HCEC 1CT (cell line): Measurements from ENCODE around the gene DELE1.
A peak's percentile ranks its signal among the peaks of the same experiment; 100 is the strongest.

Experiments
- DNase-seq: peaks from one replicate; pipeline ENCODE4 v3.0.0-alpha.2; 2017

The DELE1 gene

GRCh38 chr5:141960018-141960417 is 36.3 kb downstream of the DELE1 start:
- no peak for DNase-seq

DNA sequence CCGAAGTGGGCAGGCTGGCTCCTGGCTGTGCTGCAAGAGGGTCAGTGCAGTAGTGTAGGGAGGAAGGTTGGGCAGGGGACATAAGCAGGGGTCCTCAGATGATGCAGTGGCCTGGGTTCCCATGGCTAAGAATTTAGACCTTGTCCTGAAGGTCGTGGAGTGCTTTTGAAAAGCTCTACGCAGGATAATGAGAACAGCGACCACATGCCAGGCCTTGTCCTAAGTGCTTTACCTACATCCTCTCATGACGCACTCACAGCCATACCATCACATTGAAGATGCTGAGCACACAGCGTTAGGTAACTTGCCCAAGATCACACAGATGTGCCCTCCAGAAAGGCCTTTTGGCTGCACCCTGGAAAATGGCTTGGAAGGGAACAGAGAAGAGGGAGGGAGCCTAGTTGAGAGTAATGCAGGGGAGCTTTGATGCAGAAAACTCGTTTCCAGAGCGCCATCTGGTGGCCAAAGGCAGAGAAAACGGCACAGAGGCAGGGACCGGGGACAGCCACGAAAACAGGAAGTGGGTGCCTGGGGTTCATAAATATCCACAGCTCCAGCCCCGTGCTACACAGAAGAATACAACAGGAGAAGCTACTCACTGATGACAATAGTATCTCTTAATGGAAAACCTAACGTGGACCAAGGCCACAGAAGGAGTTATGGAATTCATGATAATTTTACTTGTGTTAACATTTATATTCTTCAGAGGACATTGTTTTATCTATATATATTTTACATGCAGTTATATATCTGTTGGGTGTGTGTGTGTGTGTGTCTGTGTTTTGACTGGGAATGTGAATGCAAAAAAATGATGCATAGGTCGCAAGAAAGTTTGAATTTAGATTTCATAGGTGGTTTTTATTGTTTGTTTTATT is 37.0 kb downstream of the DELE1 start:
- DNase-seq: peak; percentile 75

- no peak for DNase-seq
These were observed 37.8 kb downstream of the DELE1 start for GRCh38 chr5:141961466-141961865.

DNA sequence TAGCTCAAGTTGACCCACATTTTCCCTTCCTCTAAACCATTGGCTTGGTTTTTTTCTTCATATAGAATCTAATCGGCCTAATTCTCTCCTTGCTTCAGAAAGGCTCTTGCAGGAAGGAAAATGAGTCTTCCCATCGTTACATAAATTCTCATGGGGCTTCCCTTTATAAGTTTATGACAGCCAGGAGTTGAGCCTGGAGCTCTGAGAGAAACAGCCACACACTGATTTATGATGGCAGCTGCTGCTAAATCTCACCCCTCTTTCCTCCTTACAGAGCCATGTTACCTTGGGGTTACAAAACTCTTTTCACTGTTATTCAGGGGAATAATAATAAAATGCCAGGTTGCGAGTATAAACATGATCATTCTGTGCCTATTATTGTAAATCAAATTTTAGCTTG is 40.0 kb downstream of the DELE1 start:
- DNase-seq: no peak

DNA sequence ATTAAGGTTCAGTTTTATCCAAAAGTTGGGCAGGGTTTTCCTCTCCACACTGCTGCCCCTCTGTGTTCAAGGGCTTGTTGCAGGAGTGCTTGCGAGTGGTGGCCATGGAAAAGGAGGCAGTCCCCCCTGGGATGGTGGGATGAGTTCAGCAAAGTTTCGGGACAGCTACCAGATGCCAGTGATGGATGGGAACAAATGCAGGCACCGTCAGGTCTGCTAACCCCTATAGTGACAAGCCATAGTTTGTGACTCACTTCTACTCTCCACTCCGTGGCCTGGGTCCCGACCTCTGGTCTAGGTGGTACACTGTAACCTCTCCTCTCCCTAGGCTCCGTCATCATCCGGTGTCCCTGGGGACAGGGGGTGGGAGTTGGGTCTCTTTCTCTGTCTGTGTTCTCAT is 41.4 kb downstream of the DELE1 start:
- no peak for DNase-seq

DNA sequence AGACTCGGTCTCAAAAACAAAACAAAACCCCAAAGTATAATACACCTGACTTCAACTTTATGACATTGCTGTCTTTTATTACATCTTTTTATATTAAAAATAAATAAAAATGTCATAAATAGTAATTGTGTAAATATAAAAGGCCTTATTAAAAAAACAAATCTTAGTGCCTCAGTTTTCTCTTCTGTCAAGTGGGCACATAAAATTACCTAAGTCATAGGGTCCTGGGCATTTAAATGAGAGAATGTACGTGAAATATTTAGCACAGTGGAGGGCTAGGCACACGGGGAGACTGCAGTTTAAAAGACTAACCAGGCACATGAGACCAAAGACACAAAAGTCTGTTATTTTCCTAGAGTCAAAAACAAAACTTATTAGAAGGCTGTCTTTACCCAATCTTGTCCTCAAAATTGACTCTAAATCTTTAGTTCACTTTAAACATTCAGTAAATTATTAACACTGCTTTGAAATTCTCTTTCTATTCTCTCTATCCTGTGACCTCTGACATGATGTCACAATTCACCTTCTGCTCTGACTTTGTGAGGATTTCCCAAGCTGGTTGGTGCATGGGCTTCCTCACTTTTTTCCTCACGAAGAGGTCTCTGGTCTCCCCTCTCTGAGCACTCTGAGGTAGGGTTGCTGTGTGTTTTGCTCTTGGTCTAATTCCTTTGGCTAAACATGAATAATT is 42.7 kb downstream of the DELE1 start:
- DNase-seq: no peak

DNA sequence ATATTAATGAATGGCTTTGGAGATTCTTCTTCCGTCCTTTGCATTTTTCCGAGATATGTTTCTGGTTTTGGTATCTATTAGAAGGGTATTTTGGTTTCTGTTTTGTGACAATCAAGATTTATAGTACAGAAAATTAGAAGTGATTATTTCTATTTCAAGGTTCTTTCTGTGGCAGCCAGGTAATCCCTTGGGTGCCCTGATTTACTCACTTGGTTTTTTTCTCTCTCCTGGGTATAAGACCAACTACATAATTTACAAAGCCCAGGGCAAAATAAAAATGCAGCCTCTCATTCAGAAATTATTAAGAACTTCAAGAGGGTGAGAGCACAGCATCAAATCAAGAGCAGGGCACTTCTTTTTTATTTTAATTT is 43.3 kb downstream of the DELE1 start:
- no peak for DNase-seq

DNA sequence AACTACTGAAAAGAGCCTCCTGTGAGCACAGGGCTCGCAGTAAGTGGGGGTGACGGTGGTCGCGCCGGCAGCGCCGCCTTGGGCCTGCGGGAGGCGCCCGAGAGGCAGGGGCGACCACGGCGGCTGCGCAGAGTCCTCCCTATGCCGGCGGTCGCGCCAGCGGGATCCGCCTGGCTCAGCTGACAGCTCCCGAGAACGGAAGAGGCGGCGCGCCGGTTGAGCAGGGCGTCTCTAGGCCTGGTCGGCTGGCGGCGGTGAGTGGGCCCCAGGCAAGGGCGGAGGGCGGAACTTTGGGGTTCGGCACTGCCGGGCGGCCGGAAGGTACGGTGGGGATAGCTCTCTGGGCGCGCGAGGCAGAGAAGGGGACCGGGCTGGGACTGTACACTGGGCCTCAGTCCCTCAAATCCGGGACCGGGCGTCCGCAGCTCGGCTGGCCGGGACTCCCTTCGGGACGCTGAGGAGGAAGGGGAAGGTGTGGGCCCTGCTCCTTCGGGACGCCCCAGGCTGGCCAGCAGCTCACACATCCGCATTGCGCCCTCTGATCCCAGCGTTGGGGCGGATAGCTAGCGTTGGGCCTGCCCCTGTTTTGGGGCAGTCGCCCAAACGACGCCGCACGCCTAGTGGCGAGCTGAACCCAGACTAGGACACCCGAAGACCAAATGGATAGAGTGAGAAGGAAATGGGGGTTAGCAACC is 45.4 kb downstream of the DELE1 start, which contains the start of gene RNF14:
TSS of gene RNF14 (plus strand) at position 192 of the 695 bp plus-strand sequence. CDS start 4,484 bp downstream, outside the sequence.
- peak; percentile 95 for DNase-seq

DNA sequence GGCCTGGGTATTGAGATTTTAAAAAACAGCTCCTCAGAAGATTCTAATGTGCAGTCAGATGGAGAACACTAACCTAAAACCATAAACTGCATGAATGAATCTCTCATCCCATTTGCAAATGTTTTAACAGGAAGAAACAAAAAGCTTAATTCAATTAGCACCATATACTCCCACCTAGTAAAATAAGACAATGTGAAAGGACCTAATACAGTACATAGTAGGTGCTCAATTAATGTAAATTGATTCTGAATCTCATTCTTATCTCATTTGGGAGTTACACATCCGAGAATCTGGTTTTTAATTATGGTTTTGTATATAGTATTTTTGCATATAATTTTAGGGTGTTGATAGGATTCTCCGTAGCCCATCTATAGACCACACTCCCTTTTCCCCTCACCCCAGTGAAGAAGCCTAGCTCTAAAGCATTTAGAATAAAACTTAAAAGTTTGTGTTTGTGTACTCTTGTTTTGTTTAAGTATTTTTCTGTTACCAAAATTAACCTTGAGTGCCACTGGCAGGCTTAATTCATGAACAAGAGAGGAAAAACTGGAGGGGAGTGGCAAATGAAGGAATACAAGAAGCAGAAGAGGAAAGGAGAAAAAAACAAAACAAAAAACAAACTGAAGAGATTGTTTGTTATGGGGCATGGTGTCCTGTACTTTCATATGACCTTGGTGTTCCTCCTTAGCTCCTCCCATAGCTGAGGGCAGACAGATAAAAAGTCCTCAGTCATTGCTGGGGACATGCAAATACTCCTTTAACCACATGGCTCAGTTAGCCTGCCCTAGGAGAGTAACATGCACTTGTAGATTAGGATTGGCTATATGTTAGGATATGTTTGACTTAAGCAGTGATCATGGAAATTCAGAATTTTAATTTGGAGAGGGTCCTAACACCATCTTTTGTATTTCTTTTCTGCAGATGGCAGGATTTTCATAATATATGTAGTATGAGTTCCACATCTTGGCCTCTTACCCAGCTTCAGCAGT is 46.4 kb downstream of the DELE1 start:
- peak; percentile 25 for DNase-seq

GRCh38 chr5:141973871-141974595 is 50.4 kb downstream of the DELE1 start:
- peak; percentile 81 for DNase-seq

DNA sequence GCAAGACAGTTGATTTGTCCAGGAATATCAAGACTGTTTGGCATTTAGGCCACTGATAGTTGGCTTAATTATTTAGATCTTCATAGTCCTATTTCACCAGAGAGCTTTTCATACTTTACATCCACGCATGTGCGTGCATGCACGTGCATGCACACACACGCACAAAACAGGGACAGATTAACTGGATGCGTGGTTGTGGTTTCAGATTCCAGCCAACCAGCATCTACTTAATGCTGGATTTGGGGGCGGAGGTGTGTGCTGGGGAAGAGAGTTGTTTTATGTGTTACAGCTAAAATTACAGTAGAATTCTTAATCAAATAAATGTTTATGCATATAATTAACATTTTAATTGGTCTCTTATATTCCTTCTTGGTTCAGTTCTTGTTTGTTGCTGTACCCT is 52.5 kb downstream of the DELE1 start:
- DNase-seq: no peak

DNA sequence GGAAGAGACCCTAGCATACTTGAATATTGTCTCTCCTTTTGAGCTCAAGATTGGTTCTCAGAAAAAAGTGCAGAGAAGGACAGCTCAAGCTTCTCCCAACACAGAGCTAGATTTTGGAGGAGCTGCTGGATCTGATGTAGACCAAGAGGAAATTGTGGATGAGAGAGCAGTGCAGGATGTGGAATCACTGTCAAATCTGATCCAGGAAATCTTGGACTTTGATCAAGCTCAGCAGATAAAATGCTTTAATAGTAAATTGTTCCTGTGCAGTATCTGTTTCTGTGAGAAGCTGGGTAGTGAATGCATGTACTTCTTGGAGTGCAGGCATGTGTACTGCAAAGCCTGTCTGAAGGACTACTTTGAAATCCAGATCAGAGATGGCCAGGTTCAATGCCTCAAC is 54.7 kb downstream of the DELE1 start:
- no peak for DNase-seq

GRCh38 chr5:141982626-141983025 is 59.0 kb downstream of the DELE1 start:
- no peak for DNase-seq

DNA sequence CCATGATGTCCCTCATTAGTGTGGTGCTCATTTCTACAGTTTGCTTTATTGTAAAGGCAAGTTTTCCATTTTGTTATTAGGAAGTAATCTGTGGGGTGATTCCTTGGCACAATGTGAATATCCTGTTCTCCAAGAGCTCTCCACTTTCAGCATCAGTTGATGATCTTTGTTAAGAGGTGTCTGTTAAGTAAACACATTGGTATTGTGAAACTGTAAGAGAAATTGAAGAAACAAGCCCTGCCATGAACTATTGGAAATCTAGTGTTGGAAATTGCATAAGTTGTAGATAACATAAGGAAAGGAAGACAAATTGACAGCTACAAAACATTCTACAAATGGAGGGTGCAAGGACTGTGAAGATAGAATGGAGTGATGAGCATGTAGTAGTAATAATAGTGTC is 62.4 kb downstream of the DELE1 start:
- DNase-seq: no peak

GRCh38 chr5:141989720-141990119 is 66.0 kb downstream of the DELE1 start:
- no peak for DNase-seq
